Stomach (tissue), 19 donors: ENCODE results near the gene MLEC. TPM values are rescaled to one million over a fixed set of nuclear protein-coding genes. Genes with fewer than 3 reads are reported as not detected.
A peak's percentile ranks its signal among the peaks of the same experiment; 100 is the strongest.

Experiments
- DNase-seq, 2 donors: peaks; one replicate each; pipeline versions ENCODE4 v3.0.0 to v3.0.0-alpha.2; 2013 to 2019
- H3K27ac ChIP-seq, 5 donors: fragments of 200-600 bp in 4 of 5; sonication (generic) in 4 of 5; one replicate each; pipeline ENCODE4 v1.5.1; 2013 to 2019; ENCODE audit warnings: mild to moderate bottlenecking in 1 of 5, moderate library complexity in 1 of 5
- H3K27me3 ChIP-seq, 3 donors: fragments of 200-600 bp; sonication (generic); one replicate each; pipeline ENCODE4 v1.5.1; 2017 to 2019; ENCODE audit warnings: mixed run types in 1 of 3
- H3K36me3 ChIP-seq, 4 donors: fragments of 200-600 bp; sonication (generic); 1 replicate in 3 of 4; 2 replicates in 1 of 4; pipeline ENCODE4 v1.5.1; 2016 to 2019
- H3K4me1 ChIP-seq, 4 donors: fragments of 200-600 bp; sonication (generic); one replicate each; pipeline ENCODE4 v1.5.1; 2016 to 2019
- H3K4me3 ChIP-seq, 4 donors: fragments of 200-600 bp; sonication (generic) in 3 of 4; one replicate each; pipeline ENCODE4 v1.5.1; 2016 to 2019; ENCODE audit warnings: mild to moderate bottlenecking in 1 of 4
- H3K9me3 ChIP-seq, 4 donors: fragments of 200-600 bp; sonication (generic); one replicate each; pipeline ENCODE4 v1.5.1; 2016 to 2019
- EP300 ChIP-seq: sonication (generic); formaldehyde crosslinking; IDR thresholded peaks from one replicate; pipeline ENCODE4 v1.6.1; 2017; ENCODE audit warnings: antibody characterized with exemption
- POLR2A ChIP-seq, 4 donors: fragments of 450-650 bp; IDR thresholded peaks; one replicate each; pipeline ENCODE4 v1.6.1; 2016; ENCODE audit warnings: antibody characterized with exemption in 4 of 4, control low read depth in 2 of 4, mild to moderate bottlenecking in 1 of 4, moderate library complexity in 1 of 4
- POLR2AphosphoS5 ChIP-seq, 3 donors: sonication (generic); formaldehyde crosslinking; IDR thresholded peaks; one replicate each; pipeline ENCODE4 v1.6.1; 2016; ENCODE audit warnings: antibody characterized with exemption in 3 of 3
- WGBS, 5 donors: extraction: QIAGEN DNeasy Blood & Tissue Kit in 3 of 5; methylation state at CpG; one replicate each; pipeline versions ENCODE4 v1.1.5 to v1.1.7; 2013 to 2018; 5-methylcytosine and 5-hydroxymethylcytosine counted together
- intact Hi-C: fragments of 100-400 bp; cut with DNase I; formaldehyde crosslinking; loops from one replicate; pipeline ENCODE4 v1.15.1; 2023; ENCODE audit warnings: low total_unique reads
- long read RNA-seq, 10 donors: transcript quantifications; one replicate each; lab custom pipeline, GENCODE V29; 2026
- polyA plus RNA-seq, 3 donors: library from polyadenylated mRNA; stranded (reverse); fragments of 200-250 nt; gene quantifications; one replicate each; pipeline ENCODE4 v1.2.3, GENCODE V29; 2013
- total RNA-seq, 5 donors: library from RNA; depleted of rRNA; stranded (reverse); fragments of >200 nt; gene quantifications; one replicate each; pipeline versions ENCODE4 v1.1.0 to v1.2.3, GENCODE V29; 2014 to 2016
- TF ChIP-seq, protein P1 (sequence below), 7 experiments: fragments of 450-650 bp in 4 of 7; fragments of 200-600 bp in 3 of 7; sonication (generic) in 3 of 7; IDR thresholded peaks; one replicate each; pipeline ENCODE4 v1.5.1; 2016 to 2019; ENCODE audit warnings: antibody characterized with exemption in 7 of 7, control low read depth in 2 of 7, mild to moderate bottlenecking in 1 of 7
- donor health status: healthy with polysubstance abuse.
- donor health status: Bipolar disorder and iron deficiency.
- donor health status: healthy.

MLEC gene
- total RNA-seq (1,000 to 10,000 TPM in 1 of 5 donors, 10 to 100 TPM in 4; 22.2 to 1,695 (median 86.6) TPM), polyA plus RNA-seq (10 to 100 TPM; 15.1 to 28.4 (median 17.1) TPM)
- long read RNA-seq, donor 1, full-length matches to known transcripts = 22 of 28 reads
- long read RNA-seq, donor 1, partial matches to known transcripts = 6 of 28 reads
- long read RNA-seq, donor 1, other reads (novel, unspliced or antisense) = 0 of 28 reads
- long read RNA-seq, donor 2, full-length matches to known transcripts = 63 of 78 reads
- long read RNA-seq, donor 2, partial matches to known transcripts = 15 of 78 reads
- long read RNA-seq, donor 2, other reads (novel, unspliced or antisense) = 0 of 78 reads
- long read RNA-seq, donor 3, full-length matches to known transcripts = 20 of 27 reads
- long read RNA-seq, donor 3, partial matches to known transcripts = 7 of 27 reads
- long read RNA-seq, donor 3, other reads (novel, unspliced or antisense) = 0 of 27 reads
- long read RNA-seq, donor 4, full-length matches to known transcripts = 3 of 3 reads
- long read RNA-seq, donor 4, partial matches to known transcripts = 0 of 3 reads
- long read RNA-seq, donor 4, other reads (novel, unspliced or antisense) = 0 of 3 reads
- long read RNA-seq, donor 5, full-length matches to known transcripts = 36 of 101 reads
- long read RNA-seq, donor 5, partial matches to known transcripts = 65 of 101 reads
- long read RNA-seq, donor 5, other reads (novel, unspliced or antisense) = 0 of 101 reads
- long read RNA-seq, donor 6, full-length matches to known transcripts = 95 of 123 reads
- long read RNA-seq, donor 6, partial matches to known transcripts = 28 of 123 reads
- long read RNA-seq, donor 6, other reads (novel, unspliced or antisense) = 0 of 123 reads
- long read RNA-seq, donor 7, full-length matches to known transcripts = 36 of 53 reads
- long read RNA-seq, donor 7, partial matches to known transcripts = 17 of 53 reads
- long read RNA-seq, donor 7, other reads (novel, unspliced or antisense) = 0 of 53 reads
- long read RNA-seq, donor 8, full-length matches to known transcripts = 28 of 45 reads
- long read RNA-seq, donor 8, partial matches to known transcripts = 17 of 45 reads
- long read RNA-seq, donor 8, other reads (novel, unspliced or antisense) = 0 of 45 reads
- long read RNA-seq, donor 9, full-length matches to known transcripts = 21 of 35 reads
- long read RNA-seq, donor 9, partial matches to known transcripts = 14 of 35 reads
- long read RNA-seq, donor 9, other reads (novel, unspliced or antisense) = 0 of 35 reads
- long read RNA-seq, donor 10, full-length matches to known transcripts = 9 of 15 reads
- long read RNA-seq, donor 10, partial matches to known transcripts = 6 of 15 reads
- long read RNA-seq, donor 10, other reads (novel, unspliced or antisense) = 0 of 15 reads

DNA sequence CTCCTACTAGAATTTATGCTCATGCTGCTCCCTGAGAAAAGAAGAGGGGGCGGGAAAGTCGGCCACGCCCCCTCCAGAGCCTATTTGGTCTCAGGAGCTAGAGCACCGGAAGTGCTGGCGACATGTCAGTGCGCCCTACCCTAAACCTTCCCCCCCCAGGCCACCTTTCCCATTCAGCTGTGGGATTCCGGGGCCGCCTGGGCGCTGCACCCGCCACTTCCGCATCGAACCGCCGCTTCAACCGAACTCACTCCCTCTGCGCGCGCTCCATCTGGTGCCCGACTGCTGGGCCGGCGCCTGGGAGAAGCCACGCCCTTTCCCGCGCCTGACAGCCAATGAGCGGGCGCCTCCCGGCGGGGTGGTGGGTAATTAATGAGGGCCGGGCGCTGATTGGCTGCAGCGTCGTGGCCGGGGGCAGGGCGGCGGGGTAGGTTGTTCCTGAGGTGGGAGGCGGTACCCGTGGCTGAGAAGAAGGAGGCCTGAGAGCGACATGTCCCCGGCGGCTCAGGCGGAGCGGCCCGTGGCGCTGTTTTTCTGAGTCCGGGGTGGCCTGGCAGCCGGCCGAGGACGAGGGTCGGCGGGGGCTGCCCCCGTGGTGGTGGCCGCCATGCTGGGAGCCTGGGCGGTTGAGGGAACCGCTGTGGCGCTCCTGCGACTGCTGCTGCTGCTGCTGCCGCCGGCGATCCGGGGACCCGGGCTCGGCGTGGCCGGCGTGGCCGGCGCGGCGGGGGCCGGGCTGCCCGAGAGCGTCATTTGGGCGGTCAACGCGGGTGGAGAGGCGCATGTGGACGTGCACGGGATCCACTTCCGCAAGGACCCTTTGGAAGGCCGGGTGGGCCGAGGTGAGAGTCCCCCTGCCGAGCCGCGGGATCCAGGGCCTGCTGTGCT lies at the start of gene MLEC:
Gene MLEC, plus strand, starts transcription at position 460 of the 888 bp plus-strand sequence. Its CDS starts 148 bp downstream, at position 608.
- Histone ChIP-seq H3K4me1 (peaks cover 40 to 53% (median 47%) of the 10 kb centered on the region in 4 donors), H3K4me3 (peak within 1 kb of the TSS; percentile 69 to 99 (median 90)), H3K9me3 (no peaks in the 10 kb centered on the region), H3K27ac (peak within 1 kb of the TSS; percentile 88 to 96 (median 94)), H3K27me3 (no peaks in the 10 kb centered on the region), H3K36me3 (no peaks in the 10 kb centered on the region)
- intact Hi-C loops = no loop called here
- 1% methylated on average over 65 to 84 of the region's 84 CpGs for WGBS, 5 donors
- peak; percentile 99 for DNase-seq
- TF ChIP-seq, protein P1, sequence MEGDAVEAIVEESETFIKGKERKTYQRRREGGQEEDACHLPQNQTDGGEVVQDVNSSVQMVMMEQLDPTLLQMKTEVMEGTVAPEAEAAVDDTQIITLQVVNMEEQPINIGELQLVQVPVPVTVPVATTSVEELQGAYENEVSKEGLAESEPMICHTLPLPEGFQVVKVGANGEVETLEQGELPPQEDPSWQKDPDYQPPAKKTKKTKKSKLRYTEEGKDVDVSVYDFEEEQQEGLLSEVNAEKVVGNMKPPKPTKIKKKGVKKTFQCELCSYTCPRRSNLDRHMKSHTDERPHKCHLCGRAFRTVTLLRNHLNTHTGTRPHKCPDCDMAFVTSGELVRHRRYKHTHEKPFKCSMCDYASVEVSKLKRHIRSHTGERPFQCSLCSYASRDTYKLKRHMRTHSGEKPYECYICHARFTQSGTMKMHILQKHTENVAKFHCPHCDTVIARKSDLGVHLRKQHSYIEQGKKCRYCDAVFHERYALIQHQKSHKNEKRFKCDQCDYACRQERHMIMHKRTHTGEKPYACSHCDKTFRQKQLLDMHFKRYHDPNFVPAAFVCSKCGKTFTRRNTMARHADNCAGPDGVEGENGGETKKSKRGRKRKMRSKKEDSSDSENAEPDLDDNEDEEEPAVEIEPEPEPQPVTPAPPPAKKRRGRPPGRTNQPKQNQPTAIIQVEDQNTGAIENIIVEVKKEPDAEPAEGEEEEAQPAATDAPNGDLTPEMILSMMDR (IDR thresholded peaks at IDR 0.05) = peak in 1 of 7 experiments; percentile 28
- TF ChIP-seq POLR2A (IDR thresholded peaks at IDR 0.05) (peak in 2 of 4 donors; percentile 39 to 73), EP300 (no peak), POLR2AphosphoS5 (IDR thresholded peaks at IDR 0.05) (peak in 2 of 3 donors; percentile 72 to 85)

- 7 to 24% (median 13%) methylated on average over 17 to 56 of the region's 56 CpGs for WGBS, 5 donors
- intact Hi-C loops = no loop called here
- Histone ChIP-seq H3K4me1 (peaks cover 17 to 22% (median 19%) of the 10 kb centered on the region in 4 donors), H3K27me3 (peaks cover 0 to 58% (median 40%) of the 10 kb centered on the region in 3 donors), H3K4me3 (peak within 1 kb of the TSS; percentile 47 to 65 (median 56)), H3K27ac (peak within 1 kb of the TSS in 1 of 5 donors; percentile 18), H3K36me3 (no peaks in the 10 kb centered on the region), H3K9me3 (no peaks in the 10 kb centered on the region)
- peak; percentile 58 to 70 for DNase-seq
- TF ChIP-seq, protein P1 (IDR thresholded peaks at IDR 0.05) = peak in 5 of 7 experiments; percentile 8 to 39 (median 17)
- no peak for TF ChIP-seq POLR2AphosphoS5 (IDR thresholded peaks at IDR 0.05)
Observed at GRCh38 chr12:120639771-120640721, 46.9 kb upstream of the MLEC start, which contains the start of gene CABP1. Gene CABP1 (plus strand): TSS chr12:120640626. CDS start chr12:120640686, 60 bp downstream.
